HG02798 (cell line): ENCODE results near the gene ROPN1.
"Not testable (repeated sequence)": the region's sequence is repeated elsewhere in the genome, so short reads cannot be mapped to it uniquely, and the experiment has no call there.

Source experiments
- ATAC-seq: cut with Tn5 transposase; IDR thresholded peaks from one replicate; pipeline ENCODE4 v1.9.1; 2021; ENCODE audit warnings: mild to moderate bottlenecking; ENCODE audit not compliant: unreplicated experiment, poor library complexity

ROPN1 gene

DNA sequence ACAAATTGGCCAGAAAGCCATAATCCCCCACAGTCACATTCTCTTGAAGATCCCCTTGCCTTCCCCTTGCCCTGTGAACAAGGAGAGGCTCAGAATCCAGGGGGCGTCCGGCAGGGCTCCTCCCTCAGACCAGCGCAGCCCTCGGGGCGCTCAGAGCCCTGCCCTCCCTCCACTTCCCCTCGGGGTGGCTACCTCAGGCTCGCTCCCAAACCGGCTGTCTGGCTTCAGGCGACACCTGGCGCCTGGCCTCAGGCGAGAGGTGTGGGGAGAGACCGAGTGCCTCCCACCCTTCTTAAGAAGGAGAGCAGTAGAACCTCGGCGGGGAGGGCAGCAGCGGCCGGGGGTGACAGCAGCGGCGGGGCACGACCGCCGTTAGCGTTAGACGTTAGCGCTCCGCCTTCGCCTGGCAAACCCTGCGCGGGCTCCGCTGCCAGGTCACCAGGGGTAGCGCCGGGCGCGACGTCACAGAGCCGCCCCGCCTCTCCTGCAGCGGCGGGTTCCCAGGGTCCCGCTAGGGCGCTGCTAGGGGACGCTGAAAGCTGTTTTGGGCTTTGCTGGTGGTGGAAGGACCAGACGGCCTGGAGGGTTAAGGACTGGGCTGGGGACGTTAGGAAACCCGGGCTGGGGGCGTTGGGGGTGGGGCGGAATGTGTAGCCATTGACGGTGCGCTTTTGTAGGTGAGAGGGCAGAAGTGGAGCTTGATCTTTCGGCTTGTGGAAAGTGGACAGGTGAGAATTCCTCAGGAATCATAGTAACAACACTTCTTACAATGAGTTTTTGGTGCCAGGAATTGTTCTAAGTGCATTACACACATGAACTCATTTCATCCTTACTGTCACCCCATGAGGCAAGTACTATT is at the start of gene ROPN1:
ROPN1 (minus strand) TSS at position 395 of the 859 bp plus-strand sequence. CDS start 11,643 bp downstream, outside the sequence.
- peak; percentile 46 for ATAC-seq

DNA sequence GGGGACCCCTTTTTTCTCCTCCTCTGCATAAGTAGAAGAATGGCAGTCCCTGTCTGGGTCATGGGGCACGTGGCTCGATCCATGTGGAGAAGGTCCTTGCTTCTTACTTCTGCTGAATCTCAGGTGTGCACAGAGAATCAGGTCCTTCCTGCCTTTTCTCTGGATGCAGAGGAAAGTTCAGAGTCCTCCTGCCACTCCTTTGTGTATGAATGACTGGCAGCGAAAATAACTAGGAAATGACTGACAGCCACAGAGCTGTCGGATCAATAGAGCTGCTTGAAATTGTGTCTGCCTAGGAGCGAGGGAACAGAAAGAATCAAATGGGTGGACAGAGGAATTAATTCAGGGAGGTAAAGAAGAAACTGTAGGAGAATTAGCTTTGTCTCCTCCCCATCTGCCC is 49.6 kb upstream of the ROPN1 start:
- no peak for ATAC-seq

DNA sequence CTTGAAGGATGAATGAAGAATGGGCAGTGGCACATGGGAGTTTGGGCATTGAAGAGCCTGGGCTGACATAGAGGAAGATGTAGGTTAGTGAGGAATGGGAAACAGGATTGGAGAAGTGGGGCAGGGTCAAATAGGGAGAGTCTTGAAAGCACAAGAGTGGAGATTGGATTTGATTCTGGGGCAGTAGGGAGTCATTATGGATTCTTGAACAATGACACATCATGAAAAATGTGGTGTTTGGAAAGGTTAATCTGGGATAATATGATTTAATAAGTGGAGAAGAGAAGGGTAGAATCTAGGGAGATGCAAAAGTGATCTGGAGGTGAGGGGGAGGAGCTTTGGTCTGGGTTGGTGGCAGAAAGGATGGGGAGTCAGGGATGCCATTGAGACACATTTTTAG is 45.4 kb upstream of the ROPN1 start:
- ATAC-seq = no peak

DNA sequence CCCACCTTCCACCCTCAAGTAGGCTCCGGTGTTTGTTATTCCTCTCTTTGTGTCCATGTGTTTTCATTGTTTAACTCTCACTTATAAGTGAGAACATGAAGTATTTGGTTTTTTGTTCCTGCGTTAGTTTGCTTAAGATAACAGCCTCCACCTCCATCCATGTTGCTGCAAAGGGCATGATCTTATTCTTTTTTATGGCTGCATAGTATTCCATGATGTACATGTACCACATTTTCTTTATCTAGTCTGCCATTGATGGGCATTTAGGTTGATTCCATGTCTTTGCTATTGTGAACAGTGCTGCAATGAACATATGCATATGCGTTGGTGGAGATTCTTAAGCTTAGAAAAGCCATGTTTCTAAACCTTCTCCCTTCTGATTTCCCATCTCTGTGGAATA is 44.3 kb upstream of the ROPN1 start:
- ATAC-seq = not testable (repeated sequence)

DNA sequence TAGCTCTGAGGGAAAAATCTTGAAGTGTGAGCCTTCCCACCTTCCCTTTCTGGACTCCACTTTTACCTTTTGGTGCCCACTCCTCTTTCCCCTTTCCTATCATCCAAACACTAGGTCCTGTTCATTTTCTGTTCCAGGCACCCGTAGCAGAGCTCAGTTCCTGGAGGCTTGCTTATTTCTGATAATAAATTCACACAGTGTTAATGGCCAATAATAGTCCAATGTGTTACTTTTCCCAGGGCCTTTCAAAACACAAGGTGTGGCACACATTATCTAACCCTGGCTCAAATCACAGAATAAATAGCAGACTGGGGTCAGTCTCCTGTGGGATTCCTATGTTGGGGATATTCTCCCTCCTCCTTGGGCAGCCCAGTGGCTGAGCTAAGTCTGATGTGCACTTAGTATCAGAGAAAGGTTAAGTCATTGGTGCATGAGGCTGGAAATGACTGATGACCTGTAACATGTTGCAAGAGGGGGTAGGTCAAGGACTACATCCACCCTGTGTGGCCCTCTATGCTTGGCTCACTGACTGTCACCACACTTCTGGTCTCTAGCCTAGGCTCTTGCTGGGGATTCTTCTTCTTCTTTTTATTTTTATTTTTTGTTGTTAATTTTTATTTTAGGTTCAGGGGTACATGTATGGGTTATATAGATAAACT is 43.7 kb upstream of the ROPN1 start:
- ATAC-seq = no peak

DNA sequence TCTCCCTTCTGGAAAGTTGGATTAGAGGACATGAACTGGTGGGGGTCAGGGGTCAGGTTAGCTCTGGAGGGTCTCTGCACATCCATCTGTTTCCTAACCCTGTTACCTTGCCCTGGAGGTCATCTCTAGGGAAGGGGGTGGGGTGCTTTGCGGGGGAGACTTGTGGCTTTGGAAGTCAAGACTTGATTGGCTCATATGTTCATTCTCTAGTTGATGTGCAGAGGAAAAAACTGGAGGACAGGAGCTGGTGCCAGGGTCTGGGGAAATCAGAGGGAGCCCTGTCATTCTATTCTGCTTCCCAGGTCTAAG is 42.9 kb upstream of the ROPN1 start:
- no peak for ATAC-seq

DNA sequence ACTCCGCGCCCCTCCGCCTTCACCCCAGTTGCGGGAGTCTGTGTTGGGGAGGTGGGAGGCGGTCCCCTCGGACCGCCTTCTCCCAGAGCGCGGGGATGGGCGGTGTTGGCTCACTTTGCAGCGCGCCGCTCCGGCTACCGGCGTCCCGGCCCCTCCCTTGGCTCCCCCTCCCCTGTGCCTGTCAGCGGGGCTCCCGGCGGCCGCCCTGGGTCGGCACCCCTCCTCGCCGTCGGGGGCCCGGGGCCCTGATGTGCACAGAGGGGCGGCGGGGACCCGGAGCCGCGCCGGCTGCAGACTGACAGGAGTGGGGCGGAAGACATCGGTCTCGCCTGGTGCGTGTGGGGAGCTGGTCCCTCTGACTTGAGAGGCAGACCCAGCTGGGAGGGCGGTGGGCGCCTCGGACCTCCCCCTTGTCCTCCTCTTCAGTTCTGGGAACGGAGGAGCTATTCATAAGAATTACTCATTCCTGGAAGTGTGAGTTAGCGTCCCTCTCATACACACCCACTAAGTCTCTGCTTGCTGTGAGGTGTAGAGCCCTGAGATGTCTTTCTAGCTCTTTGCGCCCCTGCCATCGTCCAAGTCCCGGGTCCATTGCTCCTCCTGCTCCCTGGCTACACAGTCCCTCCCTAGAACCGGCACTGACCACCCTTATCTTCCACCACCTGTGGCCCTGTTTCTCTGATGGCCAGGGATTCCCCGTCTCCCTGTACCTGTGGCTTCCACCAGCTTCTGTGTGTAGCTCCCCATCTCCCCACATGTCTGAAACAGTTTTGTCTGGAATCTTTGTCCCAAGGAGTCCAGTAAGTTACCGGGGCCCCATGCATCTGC is 42.3 kb upstream of the ROPN1 start:
- ATAC-seq = no peak

DNA sequence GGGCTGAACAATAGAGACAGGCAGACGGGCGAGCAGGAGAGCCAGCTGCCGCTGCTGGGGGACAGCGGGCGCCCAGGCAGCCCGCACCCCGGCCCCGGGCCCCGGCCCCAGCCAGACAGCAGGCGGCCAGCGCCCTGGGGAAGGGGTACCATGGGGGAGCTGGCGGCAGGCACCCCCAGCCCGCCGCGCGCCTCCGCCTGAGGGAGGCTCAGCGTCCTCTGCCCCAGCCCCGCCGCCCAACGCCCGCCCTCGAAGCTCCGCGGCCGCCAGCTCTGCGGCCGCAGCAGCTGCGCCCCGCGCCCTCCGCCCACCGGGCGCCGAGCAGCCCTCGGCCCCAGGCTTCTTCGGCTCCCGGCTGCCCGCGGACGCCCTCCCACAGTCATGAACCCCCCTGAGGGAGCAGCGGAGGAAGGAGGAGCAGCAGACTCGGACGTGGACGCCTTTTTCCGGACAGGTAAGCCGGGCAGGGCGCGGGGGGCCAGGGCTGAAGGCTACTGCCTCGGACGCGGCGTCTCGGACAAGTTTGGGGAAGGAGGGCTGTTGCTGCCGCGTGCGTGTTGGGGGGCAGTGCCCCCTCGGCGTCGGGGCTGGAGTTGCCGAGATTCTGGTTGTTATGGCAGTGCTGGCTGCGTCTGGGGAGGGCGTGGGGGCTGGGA is 41.6 kb upstream of the ROPN1 start, which contains the start of gene KALRN:
KALRN (plus strand) TSS at position 10 of the 656 bp plus-strand sequence.
- peak; percentile 16 for ATAC-seq

DNA sequence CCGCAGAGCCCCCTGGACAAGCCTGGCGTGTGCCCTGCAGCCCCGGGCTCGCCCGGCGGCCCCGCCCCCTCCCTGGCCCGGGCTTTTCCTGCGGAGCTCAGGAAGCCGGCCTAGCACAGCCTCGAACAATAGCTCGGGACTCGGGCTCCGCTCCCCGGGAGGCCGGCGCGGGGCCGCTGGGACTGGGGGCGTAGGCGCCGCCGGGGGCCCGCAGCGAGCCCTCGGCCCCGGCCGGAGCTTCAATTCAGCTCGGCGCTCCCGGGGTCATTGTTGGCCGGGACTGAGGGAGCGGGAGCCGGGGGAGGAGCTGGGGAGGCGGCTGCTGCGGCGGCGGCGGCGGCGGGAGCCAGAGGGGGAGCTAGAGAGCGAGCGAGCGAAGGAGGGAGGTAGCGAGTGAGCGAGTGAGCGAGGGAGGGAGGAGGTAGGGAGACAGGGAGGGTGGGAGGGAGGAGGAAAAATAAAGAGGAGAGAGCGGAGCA is 41.0 kb upstream of the ROPN1 start:
- peak; percentile 89 for ATAC-seq

DNA sequence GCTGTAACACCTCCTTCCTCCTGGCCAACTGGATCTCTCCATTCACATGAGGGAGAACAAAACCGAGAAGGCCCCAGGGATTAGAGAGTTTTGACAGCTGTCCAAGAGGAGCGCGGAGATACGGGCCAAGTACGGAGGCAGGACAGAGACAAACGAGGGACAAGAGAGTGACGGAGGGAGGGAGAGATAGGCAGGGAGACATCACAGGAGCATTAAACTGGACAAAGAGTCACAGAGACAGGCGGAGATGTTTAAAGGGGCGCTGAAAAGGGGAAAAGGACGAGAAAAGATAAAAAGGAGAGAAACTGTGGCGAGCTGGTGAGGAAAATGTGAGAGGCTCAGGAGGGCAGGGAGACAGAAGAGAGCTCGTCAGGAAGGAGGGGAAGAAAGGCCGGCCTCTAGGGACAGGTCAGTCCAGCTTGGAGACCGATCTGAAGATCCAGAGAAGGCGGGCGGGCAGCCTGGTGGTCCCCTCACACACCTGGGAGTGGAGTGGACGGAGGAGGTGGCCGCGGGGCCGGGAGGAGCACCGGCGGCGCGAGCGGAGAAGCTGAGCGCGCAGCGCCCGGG is 40.5 kb upstream of the ROPN1 start:
- ATAC-seq = peak; percentile 16

DNA sequence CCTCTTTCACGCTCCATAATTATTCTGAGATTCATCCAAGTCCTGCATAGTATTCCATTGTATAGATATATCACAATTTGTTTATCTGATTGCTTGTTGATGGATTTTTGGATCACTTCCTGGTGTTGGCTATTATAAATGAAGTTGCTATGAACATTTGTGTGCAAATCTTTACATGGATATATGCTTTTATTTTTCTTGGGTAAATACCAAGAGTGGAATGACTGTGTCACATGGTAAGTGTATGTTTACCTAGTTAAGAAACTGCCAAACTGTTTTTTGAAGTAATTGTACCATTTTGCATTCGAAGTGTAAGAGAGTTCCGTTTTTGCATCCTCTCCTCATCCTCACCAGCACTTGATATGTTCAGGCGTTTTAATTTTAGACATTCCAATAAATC is 34.6 kb upstream of the ROPN1 start:
- ATAC-seq = no peak

DNA sequence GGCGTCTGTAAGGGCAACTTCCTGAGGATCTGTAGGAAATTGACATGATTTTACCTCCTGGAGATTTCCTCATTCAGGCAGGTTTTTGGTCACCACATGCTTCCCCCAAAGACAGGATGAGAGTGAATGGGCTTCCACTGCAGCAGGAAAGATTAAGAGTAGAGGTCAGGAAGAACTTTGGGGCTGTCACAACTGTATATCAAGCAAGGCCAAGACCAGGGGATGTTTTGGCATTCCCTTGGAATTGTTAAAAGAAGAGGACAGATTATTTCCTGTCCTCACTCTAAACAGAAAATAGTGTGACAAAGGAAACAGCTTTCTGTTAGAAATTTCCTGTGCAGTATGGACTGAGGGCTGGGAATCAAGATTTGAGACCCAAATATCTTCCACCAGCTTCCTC is 31.6 kb upstream of the ROPN1 start:
- not testable (repeated sequence) for ATAC-seq

DNA sequence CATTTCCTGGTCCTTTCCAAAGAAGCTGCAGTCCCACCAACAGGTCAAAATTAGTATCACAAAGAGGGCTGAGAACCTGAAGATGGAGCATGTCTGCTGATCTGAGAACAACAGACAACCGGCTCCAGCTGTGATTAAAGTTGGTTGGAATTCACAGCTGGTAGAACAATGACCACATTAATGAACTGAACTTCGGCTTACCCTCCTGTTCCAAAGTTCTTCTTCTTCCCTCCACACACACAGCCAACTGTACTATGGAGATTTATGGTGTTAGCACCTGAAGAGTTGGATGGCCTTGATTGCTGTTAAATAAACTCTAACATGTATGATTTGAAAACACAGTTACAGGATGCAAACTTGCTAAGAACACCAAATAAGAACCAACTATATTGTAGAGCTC is 27.4 kb upstream of the ROPN1 start:
- ATAC-seq = no peak

DNA sequence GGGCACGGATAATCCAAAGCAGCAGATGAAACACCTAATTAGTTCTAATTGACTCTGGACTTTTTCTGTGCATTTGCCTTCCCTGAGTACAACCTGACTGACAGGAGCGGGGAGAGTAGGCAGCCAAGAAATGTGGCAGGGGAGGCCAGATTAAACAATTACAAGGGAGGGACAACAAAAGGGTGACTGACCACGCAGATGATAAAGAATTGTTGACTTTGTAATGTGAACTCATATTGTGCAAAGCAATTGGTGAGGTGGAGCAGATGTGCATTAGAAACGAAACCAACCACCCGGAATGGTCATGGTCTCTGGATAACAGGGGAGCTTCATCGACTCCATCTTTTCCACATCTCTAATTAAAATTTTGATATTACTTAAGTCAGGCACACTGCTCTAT is 25.6 kb upstream of the ROPN1 start:
- ATAC-seq = not testable (repeated sequence)

DNA sequence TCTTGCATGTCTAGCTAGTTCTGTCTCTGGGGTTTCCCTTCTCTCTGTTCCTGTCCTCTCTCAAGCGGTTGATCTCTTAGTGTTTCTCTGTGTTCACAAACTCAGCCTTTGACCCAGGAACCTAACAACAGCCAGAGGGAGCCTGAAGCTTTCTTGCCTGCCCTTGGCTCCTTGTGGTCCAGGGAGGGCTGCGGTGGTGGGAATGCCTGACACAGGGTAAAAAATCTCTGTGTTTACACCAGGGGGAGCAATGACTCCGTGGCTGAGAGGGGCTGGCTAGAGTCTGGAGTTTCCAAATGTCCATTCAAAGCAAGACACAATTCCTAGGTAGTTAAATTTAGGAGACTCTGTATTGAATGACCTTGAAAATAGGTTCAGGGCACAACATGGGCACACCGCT is 24.6 kb upstream of the ROPN1 start:
- not testable (repeated sequence) for ATAC-seq

DNA sequence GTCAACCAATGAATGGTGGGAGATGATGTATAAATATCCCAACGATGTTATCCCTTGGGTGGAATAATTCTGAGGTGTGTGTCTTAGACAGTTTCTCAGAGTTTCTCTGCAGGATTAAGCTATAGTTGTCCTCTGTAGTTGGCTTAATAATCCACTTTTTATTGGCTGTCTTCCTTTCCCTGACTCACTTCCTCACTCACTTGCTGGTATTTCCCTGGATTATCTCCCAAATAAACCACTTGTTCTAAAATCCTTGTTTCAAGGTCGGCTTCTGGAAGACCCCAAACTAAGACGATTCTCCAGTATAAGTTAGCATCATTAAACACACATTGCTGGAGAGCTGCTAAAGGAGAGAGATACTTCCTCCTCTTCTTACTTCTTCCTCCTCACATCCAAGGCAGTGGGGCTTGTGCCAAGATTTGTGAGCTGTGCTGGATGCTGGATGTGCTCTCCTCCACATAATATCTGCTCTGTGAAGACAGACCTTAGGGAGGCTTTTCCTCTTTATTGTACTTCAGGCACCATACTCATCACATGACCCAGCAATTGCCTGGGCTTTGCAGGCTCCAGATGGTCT is 22.5 kb upstream of the ROPN1 start:
- no peak for ATAC-seq

DNA sequence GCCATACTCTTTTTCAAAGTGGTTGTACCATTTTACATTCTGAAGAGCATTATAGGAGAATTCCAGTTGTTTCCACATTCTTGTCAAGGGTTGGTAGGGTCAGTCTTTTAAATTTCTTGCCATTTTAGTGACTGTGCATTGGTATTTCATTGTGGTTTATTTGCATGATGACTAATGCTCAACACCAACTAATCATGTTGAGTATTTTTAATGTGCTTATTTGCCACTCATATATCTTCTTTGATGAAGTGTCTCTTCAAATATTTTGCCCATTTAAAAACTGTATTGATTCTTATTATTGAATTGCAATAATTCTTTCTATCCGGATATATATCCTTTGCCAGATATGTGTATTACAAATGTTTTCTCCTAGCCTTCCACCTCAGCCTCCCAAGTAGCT is 16.4 kb upstream of the ROPN1 start:
- ATAC-seq = not testable (repeated sequence)

DNA sequence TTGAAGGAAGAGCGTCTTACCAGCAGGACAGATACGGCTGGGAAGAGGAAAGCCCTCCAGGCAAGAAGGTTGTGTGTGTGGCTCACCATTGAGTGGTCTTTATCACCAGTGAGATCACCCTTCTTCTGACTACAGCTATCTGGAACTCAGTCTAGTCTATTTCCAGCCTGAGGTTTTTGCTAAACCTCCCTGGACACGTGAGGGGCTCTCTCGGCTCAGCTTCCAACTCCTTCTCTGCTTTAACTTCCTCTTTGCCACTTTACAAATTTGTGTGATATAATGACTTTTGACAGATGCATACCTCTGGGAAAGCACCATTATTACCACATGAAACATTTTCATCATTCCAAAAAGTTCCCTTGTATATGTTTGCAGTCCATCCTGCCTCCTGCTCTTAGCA is 15.3 kb upstream of the ROPN1 start:
- no peak for ATAC-seq

DNA sequence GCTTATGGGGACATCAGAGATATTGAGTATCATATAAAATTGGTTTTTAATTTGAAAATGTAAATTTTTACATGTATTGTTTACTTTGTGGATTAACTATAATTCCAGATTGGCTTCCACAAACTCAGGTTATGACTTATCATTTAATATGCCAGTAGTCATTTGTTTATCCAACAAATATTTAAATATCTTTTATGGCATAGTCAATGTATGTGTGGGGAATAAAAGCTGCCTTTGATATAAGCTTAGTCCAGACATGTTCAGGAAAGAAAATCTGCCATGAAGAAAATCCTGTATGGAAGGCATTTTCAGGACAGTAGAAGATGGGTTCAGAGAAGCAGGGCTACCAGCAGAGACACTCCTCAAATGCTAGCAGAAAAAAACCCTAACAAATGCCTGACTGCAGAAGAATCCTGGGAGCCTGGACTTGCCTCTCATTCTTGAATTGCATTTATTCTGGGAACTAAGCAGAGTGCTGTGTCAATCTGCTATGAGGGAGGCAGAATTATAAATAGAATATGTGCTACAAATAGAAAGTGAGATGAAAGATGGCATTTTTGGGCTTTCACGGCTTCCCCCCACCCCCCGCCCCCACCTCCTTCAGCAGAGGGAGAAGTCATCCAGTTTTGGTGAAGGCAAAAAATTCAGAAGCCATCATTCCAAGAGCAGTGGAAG is 10.6 kb upstream of the ROPN1 start:
- ATAC-seq = not testable (repeated sequence)
